Prostate gland (tissue), 2 donors: ENCODE results near the gene COL11A2.

ENCODE experiments used
- CTCF ChIP-seq, 4 experiments: fragments of 200-600 bp in 2 of 4; fragments of 450-650 bp in 2 of 4; sonication (generic) in 2 of 4; IDR thresholded peaks; 1 replicate in 3 of 4; 2 replicates in 1 of 4; pipeline ENCODE4 v1.5.1; 2016 to 2019; ENCODE audit warnings: antibody characterized with exemption in 4 of 4, mild to moderate bottlenecking in 2 of 4, moderate library complexity in 2 of 4
- POLR2A ChIP-seq: fragments of 450-650 bp; IDR thresholded peaks from one replicate; pipeline ENCODE4 v1.6.1; 2016; ENCODE audit warnings: antibody characterized with exemption, mild to moderate bottlenecking
- POLR2AphosphoS5 ChIP-seq: sonication (generic); formaldehyde crosslinking; IDR thresholded peaks from one replicate; pipeline ENCODE4 v1.6.1; 2017; ENCODE audit warnings: antibody characterized with exemption

DNA sequence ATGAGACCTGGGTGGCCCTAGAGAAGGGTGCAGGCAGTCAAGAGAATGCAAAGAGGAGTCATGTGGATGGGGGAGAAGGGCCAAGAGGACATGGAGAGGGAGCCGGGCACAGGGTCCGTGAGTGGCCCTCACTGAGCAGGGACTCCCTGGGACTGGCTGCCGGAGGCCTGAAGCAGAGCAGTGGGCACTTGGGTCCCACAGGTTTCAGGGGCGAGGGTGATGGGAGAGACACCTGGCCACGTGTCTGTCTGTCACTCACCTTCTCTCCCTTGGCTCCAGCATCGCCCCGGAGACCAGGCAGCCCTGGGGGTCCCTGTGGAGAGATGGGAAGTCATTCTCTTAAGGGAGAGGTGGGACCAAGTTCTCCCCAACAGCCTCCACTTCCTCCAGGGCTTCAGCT lies 25.5 kb downstream of the COL11A2 start:
- no peak for TF ChIP-seq CTCF (IDR thresholded peaks at IDR 0.05)
- no peak for TF ChIP-seq POLR2A
- no peak for TF ChIP-seq POLR2AphosphoS5
